Measurements from ENCODE around the gene WDR3.

WDR3 gene

DNA sequence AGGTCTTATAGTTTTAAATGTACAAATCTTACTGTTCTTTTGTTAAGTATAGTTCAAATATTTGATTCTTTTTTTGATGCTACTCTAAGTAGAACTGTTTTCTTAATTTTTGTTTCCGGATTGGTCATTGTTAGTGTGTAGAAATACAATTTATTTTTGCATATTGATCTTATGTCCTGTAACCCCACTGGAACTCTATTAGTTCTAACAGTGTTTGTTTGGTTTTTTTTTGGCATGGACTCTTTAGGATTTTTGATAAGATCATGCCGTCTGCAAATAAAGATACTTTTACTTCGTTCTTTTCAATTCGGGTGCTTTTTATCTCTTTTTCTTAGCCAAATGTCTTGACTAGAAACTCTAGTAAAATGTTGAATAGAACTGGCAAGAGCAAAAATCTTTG lies 26.6 kb upstream of the WDR3 start:
- H3K27ac ChIP-seq (ENCODE audit: low read depth, low read length) = no peak overlapping the region
- no peaks in the 10 kb centered on the region for H4K20me1 ChIP-seq (ENCODE audit: control insufficient read depth, insufficient read depth, low read depth, low read length)
- no peaks in the 10 kb centered on the region for H3K4me1 ChIP-seq (ENCODE audit: control insufficient read depth, low read length)
- H3K9me2 ChIP-seq (replicated peaks; ENCODE audit: control insufficient read depth, low read length) = no peaks in the 10 kb centered on the region
- H3K27me3 ChIP-seq (ENCODE audit: control insufficient read depth, low read length) = no peaks in the 10 kb centered on the region
- no peak for TF ChIP-seq EZH2phosphoT487 (IDR thresholded peaks at IDR 0.05; ENCODE audit: borderline replicate concordance, low read length)
- TF ChIP-seq, protein P1, sequence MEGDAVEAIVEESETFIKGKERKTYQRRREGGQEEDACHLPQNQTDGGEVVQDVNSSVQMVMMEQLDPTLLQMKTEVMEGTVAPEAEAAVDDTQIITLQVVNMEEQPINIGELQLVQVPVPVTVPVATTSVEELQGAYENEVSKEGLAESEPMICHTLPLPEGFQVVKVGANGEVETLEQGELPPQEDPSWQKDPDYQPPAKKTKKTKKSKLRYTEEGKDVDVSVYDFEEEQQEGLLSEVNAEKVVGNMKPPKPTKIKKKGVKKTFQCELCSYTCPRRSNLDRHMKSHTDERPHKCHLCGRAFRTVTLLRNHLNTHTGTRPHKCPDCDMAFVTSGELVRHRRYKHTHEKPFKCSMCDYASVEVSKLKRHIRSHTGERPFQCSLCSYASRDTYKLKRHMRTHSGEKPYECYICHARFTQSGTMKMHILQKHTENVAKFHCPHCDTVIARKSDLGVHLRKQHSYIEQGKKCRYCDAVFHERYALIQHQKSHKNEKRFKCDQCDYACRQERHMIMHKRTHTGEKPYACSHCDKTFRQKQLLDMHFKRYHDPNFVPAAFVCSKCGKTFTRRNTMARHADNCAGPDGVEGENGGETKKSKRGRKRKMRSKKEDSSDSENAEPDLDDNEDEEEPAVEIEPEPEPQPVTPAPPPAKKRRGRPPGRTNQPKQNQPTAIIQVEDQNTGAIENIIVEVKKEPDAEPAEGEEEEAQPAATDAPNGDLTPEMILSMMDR (IDR thresholded peaks at IDR 0.05; ENCODE audit: low read depth, low read length, poor library complexity, severe bottlenecking) = no peak
- H3F3A ChIP-seq (ENCODE audit: control insufficient read depth, insufficient read depth) = no peaks in the 10 kb centered on the region
- H3K79me2 ChIP-seq (ENCODE audit: control insufficient read depth, low read length) = no peaks in the 10 kb centered on the region
- peaks cover 10% of the 10 kb centered on the region for H3K36me3 ChIP-seq (ENCODE audit: control insufficient read depth, low read length)
- no peak overlapping the region for H3K4me2 ChIP-seq (ENCODE audit: low read length)
- H3K9me3 ChIP-seq (ENCODE audit: control insufficient read depth, insufficient read depth, low read length) = no peaks in the 10 kb centered on the region
- no peak overlapping the region for H3K4me3 ChIP-seq (ENCODE audit: low read length)

DNA sequence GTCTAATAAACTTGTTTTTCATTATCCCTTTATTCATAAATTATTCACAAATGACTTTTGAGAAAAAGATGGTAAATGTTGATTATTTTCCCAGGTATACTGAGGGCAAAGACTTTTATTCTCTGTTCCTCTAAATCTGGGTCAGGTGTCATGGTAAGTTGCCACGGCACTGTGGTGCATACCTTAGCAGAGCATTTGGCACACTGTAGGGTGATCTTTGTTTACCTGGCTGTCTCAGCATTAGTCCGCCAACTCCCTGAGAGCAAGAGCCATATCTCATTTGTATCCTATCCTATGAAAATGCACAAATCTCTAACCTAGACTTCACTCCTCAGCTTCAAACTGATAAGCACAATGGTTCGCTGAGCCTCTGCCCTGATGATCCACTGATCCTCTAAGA lies 25.1 kb upstream of the WDR3 start:
- TF ChIP-seq, protein P1 (IDR thresholded peaks at IDR 0.05; ENCODE audit: low read depth, low read length, poor library complexity, severe bottlenecking) = no peak
- TF ChIP-seq EZH2phosphoT487 (IDR thresholded peaks at IDR 0.05; ENCODE audit: borderline replicate concordance, low read length) = no peak
- H3K27ac ChIP-seq (ENCODE audit: low read depth, low read length) = no peak overlapping the region
- no peaks in the 10 kb centered on the region for H3F3A ChIP-seq (ENCODE audit: control insufficient read depth, insufficient read depth)
- H3K4me2 ChIP-seq (ENCODE audit: low read length) = no peak overlapping the region
- no peaks in the 10 kb centered on the region for H3K9me2 ChIP-seq (replicated peaks; ENCODE audit: control insufficient read depth, low read length)
- no peaks in the 10 kb centered on the region for H3K9me3 ChIP-seq (ENCODE audit: control insufficient read depth, insufficient read depth, low read length)
- no peaks in the 10 kb centered on the region for H3K4me1 ChIP-seq (ENCODE audit: control insufficient read depth, low read length)
- H3K4me3 ChIP-seq (ENCODE audit: low read length) = no peak overlapping the region
- no peaks in the 10 kb centered on the region for H4K20me1 ChIP-seq (ENCODE audit: control insufficient read depth, insufficient read depth, low read depth, low read length)
- H3K36me3 ChIP-seq (ENCODE audit: control insufficient read depth, low read length) = peaks cover 10% of the 10 kb centered on the region
- no peaks in the 10 kb centered on the region for H3K79me2 ChIP-seq (ENCODE audit: control insufficient read depth, low read length)
- H3K27me3 ChIP-seq (ENCODE audit: control insufficient read depth, low read length) = no peaks in the 10 kb centered on the region

DNA sequence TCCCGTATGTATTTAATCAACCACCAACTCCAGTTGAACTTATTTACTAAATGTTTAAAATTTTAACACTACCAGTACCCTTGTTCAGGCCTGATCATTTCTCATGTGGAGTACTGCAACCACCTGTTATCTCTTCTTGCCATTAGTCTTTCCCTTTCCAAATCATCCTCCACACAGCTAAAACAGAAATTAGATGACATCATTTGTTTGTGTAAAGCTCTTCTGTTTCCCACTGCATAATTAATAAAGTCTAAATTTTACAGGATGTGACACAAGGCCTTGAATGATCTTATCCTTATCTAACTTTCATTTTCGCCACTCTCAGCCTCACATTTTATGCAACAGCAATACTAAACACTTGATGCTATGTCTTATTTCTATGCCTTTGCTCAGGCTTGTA lies 24.5 kb upstream of the WDR3 start:
- Histone ChIP-seq H3K4me1 (ENCODE audit: control insufficient read depth, low read length) (no peaks in the 10 kb centered on the region), H3K9me2 (replicated peaks; ENCODE audit: control insufficient read depth, low read length) (no peaks in the 10 kb centered on the region), H3F3A (ENCODE audit: control insufficient read depth, insufficient read depth) (no peaks in the 10 kb centered on the region), H3K27me3 (ENCODE audit: control insufficient read depth, low read length) (no peaks in the 10 kb centered on the region), H3K4me3 (ENCODE audit: low read length) (no peak overlapping the region), H3K79me2 (ENCODE audit: control insufficient read depth, low read length) (no peaks in the 10 kb centered on the region), H3K4me2 (ENCODE audit: low read length) (no peak overlapping the region), H3K27ac (ENCODE audit: low read depth, low read length) (no peak overlapping the region), H4K20me1 (ENCODE audit: control insufficient read depth, insufficient read depth, low read depth, low read length) (no peaks in the 10 kb centered on the region), H3K36me3 (ENCODE audit: control insufficient read depth, low read length) (peaks cover 10% of the 10 kb centered on the region), H3K9me3 (ENCODE audit: control insufficient read depth, insufficient read depth, low read length) (no peaks in the 10 kb centered on the region)
- TF ChIP-seq, protein P1 (IDR thresholded peaks at IDR 0.05; ENCODE audit: low read depth, low read length, poor library complexity, severe bottlenecking) = no peak
- no peak for TF ChIP-seq EZH2phosphoT487 (IDR thresholded peaks at IDR 0.05; ENCODE audit: borderline replicate concordance, low read length)

DNA sequence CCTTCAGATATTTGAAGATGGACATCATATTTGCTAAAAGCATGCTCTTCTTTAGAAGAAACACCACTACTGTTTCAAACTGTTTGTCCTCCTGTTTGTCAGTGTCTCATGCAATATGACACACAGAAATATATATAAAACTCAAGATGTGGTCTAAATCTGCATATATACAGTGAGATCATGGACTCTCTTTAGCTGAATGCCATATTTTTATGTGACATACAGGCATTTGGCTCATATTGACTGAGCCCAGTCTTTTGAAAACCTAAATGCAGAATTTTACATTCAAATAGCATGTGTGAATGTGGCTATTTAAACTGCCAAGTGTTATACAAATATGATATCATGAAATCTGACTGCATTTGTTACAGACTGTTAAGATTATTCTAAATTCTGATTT lies 18.5 kb upstream of the WDR3 start:
- no peaks in the 10 kb centered on the region for H3K4me1 ChIP-seq (ENCODE audit: control insufficient read depth, low read length)
- H3K9me3 ChIP-seq (ENCODE audit: control insufficient read depth, insufficient read depth, low read length) = no peaks in the 10 kb centered on the region
- H3K27ac ChIP-seq (ENCODE audit: low read depth, low read length) = no peak overlapping the region
- H3K36me3 ChIP-seq (ENCODE audit: control insufficient read depth, low read length) = peaks cover 28% of the 10 kb centered on the region
- TF ChIP-seq, protein P1 (IDR thresholded peaks at IDR 0.05; ENCODE audit: low read depth, low read length, poor library complexity, severe bottlenecking) = no peak
- no peak for TF ChIP-seq EZH2phosphoT487 (IDR thresholded peaks at IDR 0.05; ENCODE audit: borderline replicate concordance, low read length)
- H3K79me2 ChIP-seq (ENCODE audit: control insufficient read depth, low read length) = no peaks in the 10 kb centered on the region
- H3F3A ChIP-seq (ENCODE audit: control insufficient read depth, insufficient read depth) = no peaks in the 10 kb centered on the region
- no peak overlapping the region for H3K4me2 ChIP-seq (ENCODE audit: low read length)
- H3K4me3 ChIP-seq (ENCODE audit: low read length) = no peak overlapping the region
- no peaks in the 10 kb centered on the region for H3K27me3 ChIP-seq (ENCODE audit: control insufficient read depth, low read length)
- H3K9me2 ChIP-seq (replicated peaks; ENCODE audit: control insufficient read depth, low read length) = no peaks in the 10 kb centered on the region
- H4K20me1 ChIP-seq (ENCODE audit: control insufficient read depth, insufficient read depth, low read depth, low read length) = no peaks in the 10 kb centered on the region

Data from DOHH2 (cell line).